ENCODE results near the gene SEPTIN10.
"Not testable (repeated sequence)": the region's sequence is repeated elsewhere in the genome, so short reads cannot be mapped to it uniquely, and the experiment has no call there.

The SEPTIN10 gene

GRCh38 chr2:109633284-109633961, 19.7 kb upstream of the SEPTIN10 start:
- no peak for DNase-seq

- no peak for DNase-seq
Observed at GRCh38 chr2:109632158-109632789, 18.5 kb upstream of the SEPTIN10 start.

- no peak for DNase-seq
Observed at GRCh38 chr2:109631741-109632140, 18.0 kb upstream of the SEPTIN10 start.

GRCh38 chr2:109630441-109631430, 17.0 kb upstream of the SEPTIN10 start:
- no peak for DNase-seq

GRCh38 chr2:109629867-109630266, 16.1 kb upstream of the SEPTIN10 start:
- no peak for DNase-seq

GRCh38 chr2:109628321-109628720, 14.6 kb upstream of the SEPTIN10 start:
- not testable (repeated sequence) for DNase-seq

GRCh38 chr2:109624339-109624738, 10.6 kb upstream of the SEPTIN10 start:
- no peak for DNase-seq

- no peak for DNase-seq
Observed at GRCh38 chr2:109623923-109624322, 10.2 kb upstream of the SEPTIN10 start.

- DNase-seq: no peak
Observed at GRCh38 chr2:109623297-109623696, 9.5 kb upstream of the SEPTIN10 start.

- no peak for DNase-seq
Observed at GRCh38 chr2:109619032-109619615, 5.4 kb upstream of the SEPTIN10 start.

GRCh38 chr2:109616184-109616583, 2.4 kb upstream of the SEPTIN10 start:
- DNase-seq: no peak

GRCh38 chr2:109615637-109616144, 1.9 kb upstream of the SEPTIN10 start:
- DNase-seq: no peak

- no peak for DNase-seq
Observed at GRCh38 chr2:109614715-109615636, 1.2 kb upstream of the SEPTIN10 start.

GRCh38 chr2:109613081-109613921, 465 bp downstream of the SEPTIN10 start:
- DNase-seq: no peak

GRCh38 chr2:109611467-109612095, 2.2 kb downstream of the SEPTIN10 start:
- DNase-seq: no peak

- DNase-seq: no peak
Observed at GRCh38 chr2:109609352-109610024, 4.3 kb downstream of the SEPTIN10 start.

- DNase-seq: no peak
Observed at GRCh38 chr2:109607766-109608165, 6.0 kb downstream of the SEPTIN10 start.

GRCh38 chr2:109604597-109604996, 9.2 kb downstream of the SEPTIN10 start:
- DNase-seq: no peak

GRCh38 chr2:109602617-109603188, 11.1 kb downstream of the SEPTIN10 start:
- DNase-seq: no peak
